H1 (cell line): ENCODE data around the gene MCM6. TPM values are rescaled to one million over a fixed set of nuclear protein-coding genes. Genes with fewer than 3 reads are reported as not detected.

Source experiments
- CTCF ChIA-PET: fragments of 300-600 bp; sonication (Branson Sonifier 250); formaldehyde crosslinking; loops from one replicate; lab custom pipeline; 2021; ENCODE audit not compliant: partially characterized antibody; lab: Charles Lee
- POLR2A ChIA-PET: fragments of 300-600 bp; sonication (Branson Sonifier 250); formaldehyde crosslinking; loops from one replicate; lab custom pipeline; 2021; ENCODE audit warnings: inconsistent platforms; ENCODE audit not compliant: partially characterized antibody; lab: Charles Lee
- DNase-seq, 2 experiments: peaks; one replicate each; pipeline versions ENCODE4 v3.0.0 to v3.0.0-alpha.2; 2010 to 2022; ENCODE audit warnings: low spot score in 2 of 2, low read depth in 1 of 2, mixed read lengths in 1 of 2
- FAIRE-seq: peaks from 2 replicates; lab custom pipeline; 2011; peaks lifted over from hg19 to GRCh38; lab: Jason Lieb, UNC
- H2AFZ ChIP-seq: 2 replicates; pipeline ENCODE4 v1.8.1; 2012; ENCODE audit warnings: low read length, inconsistent platforms
- H2AK5ac ChIP-seq: 2 replicates; pipeline ENCODE4 v1.6.1; 2013; ENCODE audit warnings: low read depth, low read length
- H2BK120ac ChIP-seq: replicated peaks from 2 replicates; pipeline ENCODE3; 2013; ENCODE audit warnings: low read depth, low read length, inconsistent platforms
- H2BK12ac ChIP-seq: 2 replicates; pipeline ENCODE4 v1.6.1; 2013; ENCODE audit warnings: low read depth, low read length
- H2BK15ac ChIP-seq: 2 replicates; pipeline ENCODE4 v1.6.1; 2013; ENCODE audit warnings: low read length
- H2BK20ac ChIP-seq: 2 replicates; pipeline ENCODE4 v1.6.1; 2013; ENCODE audit warnings: low read length
- H2BK5ac ChIP-seq: 2 replicates; pipeline ENCODE4 v1.6.1; 2013; ENCODE audit warnings: low read depth, low read length
- H3K14ac ChIP-seq: 2 replicates; pipeline ENCODE4 v1.6.1; 2013; ENCODE audit warnings: inconsistent platforms; ENCODE audit not compliant: insufficient read length
- H3K18ac ChIP-seq: 2 replicates; pipeline ENCODE4 v1.6.1; 2013; ENCODE audit warnings: low read length; ENCODE audit errors: extremely low read depth
- H3K23ac ChIP-seq: 2 replicates; pipeline ENCODE4 v1.6.1; 2013; ENCODE audit warnings: inconsistent platforms; ENCODE audit not compliant: insufficient read length
- H3K23me2 ChIP-seq: 2 replicates; pipeline ENCODE4 v1.6.1; 2013; ENCODE audit warnings: low read depth, low read length
- H3K27ac ChIP-seq: 2 replicates; pipeline ENCODE4 v1.6.1; 2011; ENCODE audit warnings: low read depth, low read length, inconsistent platforms
- H3K27me3 ChIP-seq, 4 experiments: replicated peaks in 1 of 4; 1 replicate in 1 of 4; 2 replicates in 3 of 4; pipeline versions ENCODE4 v1.6.1 to v1.8.1; 2011 to 2013; ENCODE audit warnings: low read length in 3 of 4, mild to moderate bottlenecking in 3 of 4, inconsistent platforms in 2 of 4, mixed read lengths in 2 of 4, moderate library complexity in 1 of 4; ENCODE audit not compliant: control insufficient read depth in 3 of 4, insufficient read depth in 3 of 4; ENCODE audit errors: extremely low read depth in 1 of 4
- H3K36me3 ChIP-seq, 4 experiments: 2 replicates each; pipeline versions ENCODE4 v1.6.1 to v1.8.1; 2011 to 2013; ENCODE audit warnings: mild to moderate bottlenecking in 4 of 4, low read length in 3 of 4, moderate library complexity in 2 of 4, control low read depth in 1 of 4, inconsistent platforms in 1 of 4; ENCODE audit not compliant: insufficient read depth in 4 of 4, control insufficient read depth in 2 of 4
- H3K4ac ChIP-seq: replicated peaks from 2 replicates; pipeline ENCODE3; 2013; ENCODE audit warnings: low read length, low read depth, mixed read lengths, inconsistent platforms; ENCODE audit not compliant: insufficient read length
- H3K4me1 ChIP-seq, 4 experiments: replicated peaks in 1 of 4; 1 replicate in 1 of 4; 2 replicates in 3 of 4; pipeline versions ENCODE4 v1.6.1 to v1.8.1; 2011 to 2013; ENCODE audit warnings: low read length in 3 of 4, inconsistent platforms in 2 of 4, mixed read lengths in 1 of 4; ENCODE audit not compliant: insufficient read depth in 4 of 4, control insufficient read depth in 3 of 4
- H3K4me2 ChIP-seq, 2 experiments: 2 replicates each; pipeline versions ENCODE4 v1.6.1 to v1.8.1; 2011 to 2013; ENCODE audit warnings: low read depth in 2 of 2, low read length in 2 of 2, control low read depth in 1 of 2, inconsistent platforms in 1 of 2, mild to moderate bottlenecking in 1 of 2; ENCODE audit not compliant: insufficient read depth in 1 of 2
- H3K4me3 ChIP-seq, 4 experiments: fragments of 200-600, 300-600 bp in 1 of 4; sonication (generic), shearing (Covaris generic), sonication (Bioruptor Twin) in 1 of 4; 2 replicates each; pipeline versions ENCODE4 v1.5.1 to v1.8.1; 2011 to 2016; ENCODE audit warnings: low read length in 4 of 4, low read depth in 3 of 4, control low read depth in 2 of 4, inconsistent platforms in 2 of 4, mild to moderate bottlenecking in 2 of 4, mixed read lengths in 1 of 4, moderate library complexity in 1 of 4; ENCODE audit not compliant: insufficient read depth in 2 of 4; ENCODE audit errors: extremely low read depth in 1 of 4
- H3K56ac ChIP-seq: replicated peaks from 2 replicates; pipeline ENCODE3; 2013; ENCODE audit warnings: low read depth, mild to moderate bottlenecking, mixed read lengths, low read length, inconsistent platforms; ENCODE audit not compliant: insufficient read length
- H3K79me1 ChIP-seq: 2 replicates; pipeline ENCODE4 v1.6.1; 2013; ENCODE audit warnings: low read depth, low read length, control low read depth
- H3K79me2 ChIP-seq, 2 experiments: 2 replicates each; pipeline versions ENCODE4 v1.6.1 to v1.8.1; 2012 to 2013; ENCODE audit warnings: low read length in 2 of 2, mild to moderate bottlenecking in 2 of 2, inconsistent platforms in 1 of 2; ENCODE audit not compliant: insufficient read depth in 2 of 2, control insufficient read depth in 1 of 2
- H3K9ac ChIP-seq, 4 experiments: replicated peaks in 1 of 4; 1 replicate in 1 of 4; 2 replicates in 3 of 4; pipeline versions ENCODE4 v1.6.1 to v1.8.1; 2011 to 2013; ENCODE audit warnings: low read depth in 3 of 4, low read length in 3 of 4, control low read depth in 2 of 4, mild to moderate bottlenecking in 2 of 4, moderate library complexity in 2 of 4, inconsistent platforms in 1 of 4; ENCODE audit errors: extremely low read depth in 1 of 4
- H3K9me3 ChIP-seq, 2 experiments: 2 replicates each; pipeline versions ENCODE4 v1.6.1 to v1.8.1; 2012 to 2013; ENCODE audit warnings: mild to moderate bottlenecking in 2 of 2, moderate library complexity in 2 of 2, control low read depth in 1 of 2, inconsistent platforms in 1 of 2, low read depth in 1 of 2, low read length in 1 of 2, mixed read lengths in 1 of 2; ENCODE audit not compliant: insufficient read depth in 2 of 2
- H4K20me1 ChIP-seq, 2 experiments: replicated peaks in 1 of 2; 2 replicates each; pipeline versions ENCODE3 to v1.8.1; 2011 to 2013; ENCODE audit warnings: inconsistent platforms in 2 of 2, low read length in 2 of 2, mild to moderate bottlenecking in 1 of 2; ENCODE audit not compliant: insufficient read depth in 2 of 2, control insufficient read depth in 1 of 2
- H4K5ac ChIP-seq: 2 replicates; pipeline ENCODE4 v1.6.1; 2013; ENCODE audit warnings: low read length, low read depth, mixed read lengths, inconsistent platforms; ENCODE audit not compliant: insufficient read length
- H4K8ac ChIP-seq: 2 replicates; pipeline ENCODE4 v1.8.0; 2013; ENCODE audit warnings: mild to moderate bottlenecking, moderate library complexity, low read length, inconsistent platforms; ENCODE audit not compliant: insufficient read depth; ENCODE audit errors: extremely low read depth
- H4K91ac ChIP-seq: replicated peaks from 2 replicates; pipeline ENCODE3; 2013; ENCODE audit warnings: low read length, mixed read lengths, inconsistent platforms; ENCODE audit not compliant: insufficient read length
- CBX8 ChIP-seq: fragments of 300-800, 300-1000 bp; sonication (generic); IDR thresholded peaks from 2 replicates; pipeline ENCODE4 v1.7.1; 2016; ENCODE audit warnings: low read depth, low read length, borderline replicate concordance
- CTBP2 ChIP-seq: IDR thresholded peaks from 2 replicates; pipeline ENCODE4 v1.7.0; 2011; ENCODE audit warnings: borderline replicate concordance, mild to moderate bottlenecking, moderate library complexity, mixed read lengths, low read length; ENCODE audit not compliant: insufficient read depth, insufficient read length
- TAF1 ChIP-seq: IDR thresholded peaks from 2 replicates; pipeline ENCODE4 v1.6.1; 2011; ENCODE audit warnings: mild to moderate bottlenecking, low read depth, low read length
- ZNF274 ChIP-seq: IDR thresholded peaks from 2 replicates; pipeline ENCODE4 v1.7.0; 2012; ENCODE audit warnings: low read length, borderline replicate concordance; ENCODE audit errors: extremely low read depth
- WGBS, 2 experiments: shearing (Covaris generic) in 1 of 2; methylation state at CpG; one replicate each; pipeline versions ENCODE4 v1.1.6 to v1.1.7; 2013 to 2015; ENCODE audit warnings: low lambda C conversion rate in 2 of 2, mixed read lengths in 2 of 2, inconsistent platforms in 1 of 2, low coverage in 1 of 2, missing lambda C conversion rate in 1 of 2; ENCODE audit not compliant: insufficient replicate concordance in 2 of 2, insufficient coverage in 1 of 2, insufficient read length in 1 of 2; ENCODE audit errors: extremely low coverage in 1 of 2, missing lambda C conversion rate in 1 of 2; 5-methylcytosine and 5-hydroxymethylcytosine counted together
- polyA plus RNA-seq, 7 experiments: library from polyadenylated mRNA; depleted of rRNA in 3 of 7; stranded (reverse) in 5 of 7; unstranded in 2 of 7; fragments of >200 nt in 5 of 7; fragments of 200-250 nt in 2 of 7; gene quantifications; 1 replicate in 5 of 7; 2 replicates in 1 of 7; 4 replicates in 1 of 7; pipeline versions ENCODE4 v1.2.1 to v1.2.3, GENCODE V29; 2011 to 2013; ENCODE audit warnings: missing spikeins in 2 of 7, mixed read lengths in 2 of 7
- total RNA-seq: library from RNA; stranded (reverse); fragmentation: NEBNext Ultra II Directional; extraction: Animal tissue kit (Norgen Biotek cat#: 25700); gene quantifications from 2 replicates; pipeline ENCODE4 v1.2.1, GENCODE V29; 2021

MCM6 gene
- total and polyA plus RNA-seq, 2 of the 8 experiments (the other 6 are each of a cell fraction or from before 2014, with no cell fraction given): 60.2 to 134 TPM

GRCh38 chr2:135832891-135833290 lies 43.4 kb downstream of the MCM6 start:
- H3K23me2 ChIP-seq: no peaks in the 10 kb centered on the region
- no peak overlapping the region for H2AK5ac ChIP-seq
- H2BK15ac ChIP-seq: no peak overlapping the region
- no peaks in the 10 kb centered on the region for H3K36me3 ChIP-seq
- H2BK12ac ChIP-seq: no peak overlapping the region
- no peak overlapping the region for H3K4ac ChIP-seq
- no peak overlapping the region for H3K56ac ChIP-seq
- H3K23ac ChIP-seq: no peak overlapping the region
- no peak overlapping the region for H2AFZ ChIP-seq
- ChIA-PET POLR2A (interaction anchor here (0.6 kb wide), 1 partner anchor 813 kb away, joined by 3 read pairs; no protein-coding TSS in a partner anchor), CTCF (interaction anchor here (1.4 to 1.5 kb wide), 2 partner anchors 8 to 14 kb away, joined by 6 to 12 read pairs; no protein-coding TSS in a partner anchor)
- H3K4me3 ChIP-seq: no peak overlapping the region
- H3K9ac ChIP-seq: no peak overlapping the region
- FAIRE-seq (no peak), DNase-seq (no peak)
- H4K91ac ChIP-seq: no peak overlapping the region
- H3K4me2 ChIP-seq: no peak overlapping the region
- H4K5ac ChIP-seq: no peak overlapping the region
- H3K79me1 ChIP-seq: no peaks in the 10 kb centered on the region
- no peak overlapping the region for H3K27ac ChIP-seq
- no peak overlapping the region for H2BK120ac ChIP-seq
- H3K14ac ChIP-seq: no peak overlapping the region
- 95% methylated on average over 6 of the region's 6 CpGs; no CpG with 5 or more reads in 1 of the 2 experiments for WGBS, 2 experiments
- H3K79me2 ChIP-seq: no peaks in the 10 kb centered on the region
- H2BK20ac ChIP-seq: no peak overlapping the region
- no peaks in the 10 kb centered on the region for H4K20me1 ChIP-seq
- H3K18ac ChIP-seq: no peak overlapping the region
- no peak for TF ChIP-seq CTBP2
- no peak for TF ChIP-seq ZNF274
- TF ChIP-seq CBX8: no peak
- no peak for TF ChIP-seq TAF1
- no peaks in the 10 kb centered on the region for H3K27me3 ChIP-seq
- H2BK5ac ChIP-seq: no peak overlapping the region
- H4K8ac ChIP-seq: no peak overlapping the region
- no peaks in the 10 kb centered on the region for H3K4me1 ChIP-seq
- no peaks in the 10 kb centered on the region for H3K9me3 ChIP-seq
